ENCODE measurements around the gene CRKL. TPM values are rescaled to one million over a fixed set of nuclear protein-coding genes. Genes with fewer than 3 reads are reported as not detected.

CRKL gene
- total RNA-seq, 4 donors from 2014 or later, result 38.5 to 47.8 (median 42.1) TPM

DNA sequence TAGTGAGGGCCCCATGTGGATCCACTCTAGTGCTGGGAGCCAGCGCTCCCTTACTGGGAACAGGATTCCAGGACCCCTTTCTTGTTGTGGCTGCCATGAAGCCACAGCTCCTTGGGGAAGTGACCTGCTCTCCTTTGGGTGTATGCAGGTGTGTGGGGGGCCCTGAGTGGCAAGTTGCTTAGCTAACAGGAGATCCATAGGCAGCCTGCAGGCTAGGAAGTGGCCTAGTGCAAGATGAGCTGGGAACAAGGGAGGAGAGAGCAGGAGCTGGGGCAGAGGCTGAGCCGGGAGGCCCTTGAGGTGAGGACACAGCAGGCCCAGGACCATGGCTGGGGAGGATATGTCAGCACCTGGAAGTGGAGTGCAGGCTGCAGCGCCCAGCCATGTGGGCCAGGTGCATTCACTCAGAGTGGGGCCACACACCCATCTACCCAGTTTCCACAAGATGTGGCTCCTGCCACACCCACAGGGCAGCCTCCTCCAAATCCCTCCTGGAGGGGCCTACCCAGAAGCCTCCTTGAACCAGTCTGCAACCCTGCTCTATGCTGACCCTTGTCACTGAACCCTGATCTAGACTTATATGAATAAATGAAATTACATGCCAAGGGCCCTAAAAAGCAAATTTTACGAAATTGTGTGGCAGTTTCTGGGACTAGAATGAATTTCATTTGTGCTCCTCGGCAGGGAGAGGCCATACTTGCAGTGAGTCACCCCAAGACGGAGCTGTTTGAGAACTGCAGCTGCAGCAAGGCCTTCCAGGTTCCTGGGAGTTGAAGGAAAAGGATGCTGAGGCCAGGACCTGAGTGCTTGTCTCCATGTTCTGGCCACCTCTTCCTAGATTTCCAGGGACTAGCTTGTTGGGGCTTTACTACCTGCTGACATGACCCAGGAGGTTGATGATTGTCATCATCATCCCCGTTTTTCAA lies 81.5 kb downstream of the CRKL start:
- Histone ChIP-seq H3K9me3 (no peaks in the 10 kb centered on the region), H3K4me3 (replicated peaks in 1 of 3) (no peak overlapping the region), H3K4me1 (peaks cover 18 to 27% of the 10 kb centered on the region in 2 donors), H3K27ac (no peak overlapping the region), H3K36me3 (peaks cover 11 to 14% of the 10 kb centered on the region in 2 donors), H3K27me3 (no peaks in the 10 kb centered on the region)
- intact Hi-C loops (cut with DNase I), result no loop called here
- WGBS, 2 donors, result 59 to 71% methylated on average over 6 of the region's 7 CpGs
- TF ChIP-seq POLR2A (IDR thresholded peaks at IDR 0.05) (no peak), CTCF (IDR thresholded peaks at IDR 0.05) (no peak)
- no peak for DNase-seq

GRCh38 chr22:20999350-21000206 lies 82.4 kb downstream of the CRKL start:
- DNase-seq, result no peak
- H3K4me1 ChIP-seq, result peaks cover 18 to 29% of the 10 kb centered on the region in 2 donors
- WGBS, 2 donors, result 85 to 91% methylated on average over 9 to 13 of the region's 27 CpGs
- H3K36me3 ChIP-seq, result peaks cover 10 to 11% of the 10 kb centered on the region in 2 donors
- intact Hi-C loops (cut with DNase I), result no loop called here
- no peak overlapping the region for H3K27ac ChIP-seq
- no peaks in the 10 kb centered on the region for H3K27me3 ChIP-seq
- H3K4me3 ChIP-seq (replicated peaks in 1 of 3), result no peak overlapping the region
- no peaks in the 10 kb centered on the region for H3K9me3 ChIP-seq
- TF ChIP-seq CTCF (IDR thresholded peaks at IDR 0.05), result no peak
- TF ChIP-seq POLR2A (IDR thresholded peaks at IDR 0.05), result no peak

DNA sequence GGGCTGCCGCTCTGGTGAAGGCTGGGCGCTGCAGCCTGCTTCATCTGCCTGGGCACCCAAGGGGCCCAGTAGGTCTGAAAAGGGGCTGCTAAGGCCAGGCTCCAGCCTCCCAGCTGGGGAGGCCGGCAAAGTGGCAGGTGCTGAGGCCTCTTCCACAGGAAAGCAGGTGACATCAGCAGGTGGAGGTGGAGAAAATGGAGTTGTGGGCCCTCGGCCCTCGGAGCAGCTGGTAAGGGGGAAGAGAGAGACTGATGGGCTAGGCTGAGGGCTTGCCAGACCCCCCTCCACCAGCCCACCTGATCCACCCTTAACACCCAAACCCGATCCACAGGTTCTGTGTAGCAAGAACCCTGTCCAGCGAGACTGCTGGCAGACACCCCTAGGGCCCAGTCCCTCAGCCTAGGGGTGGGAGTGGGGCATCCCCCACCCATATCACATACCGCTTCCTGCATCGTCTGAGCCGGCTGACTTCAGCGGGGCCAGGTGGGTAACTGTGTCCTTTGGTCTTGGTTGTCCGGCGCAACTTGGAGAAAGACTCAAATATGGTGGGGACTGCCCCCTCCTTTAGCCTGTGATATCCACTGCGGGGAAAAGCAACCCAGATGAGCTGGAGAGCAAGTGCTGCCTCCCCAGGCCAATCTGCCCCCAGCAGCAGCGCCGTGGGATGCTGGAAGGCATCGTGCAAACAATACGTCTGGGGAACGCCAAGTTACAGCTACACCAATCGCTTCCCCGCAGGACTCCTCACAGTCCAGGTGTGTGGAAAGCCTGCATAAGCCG lies 83.2 kb downstream of the CRKL start:
- no peaks in the 10 kb centered on the region for H3K9me3 ChIP-seq
- DNase-seq, result no peak
- intact Hi-C loops (cut with DNase I), result no loop called here
- peak overlapping the region in 1 of 3 donors; percentile 62 for H3K4me3 ChIP-seq (replicated peaks in 1 of 3)
- H3K27ac ChIP-seq, result peak overlapping the region in 2 of 3 donors; percentile 98 to 99
- peaks cover 10 to 11% of the 10 kb centered on the region in 2 donors for H3K36me3 ChIP-seq
- TF ChIP-seq CTCF (IDR thresholded peaks at IDR 0.05) (no peak), POLR2A (IDR thresholded peaks at IDR 0.05) (no peak)
- H3K27me3 ChIP-seq, result no peaks in the 10 kb centered on the region
- WGBS, 2 donors, result 45 to 62% methylated on average over 18 to 22 of the region's 22 CpGs
- peaks cover 18 to 29% of the 10 kb centered on the region in 2 donors for H3K4me1 ChIP-seq

DNA sequence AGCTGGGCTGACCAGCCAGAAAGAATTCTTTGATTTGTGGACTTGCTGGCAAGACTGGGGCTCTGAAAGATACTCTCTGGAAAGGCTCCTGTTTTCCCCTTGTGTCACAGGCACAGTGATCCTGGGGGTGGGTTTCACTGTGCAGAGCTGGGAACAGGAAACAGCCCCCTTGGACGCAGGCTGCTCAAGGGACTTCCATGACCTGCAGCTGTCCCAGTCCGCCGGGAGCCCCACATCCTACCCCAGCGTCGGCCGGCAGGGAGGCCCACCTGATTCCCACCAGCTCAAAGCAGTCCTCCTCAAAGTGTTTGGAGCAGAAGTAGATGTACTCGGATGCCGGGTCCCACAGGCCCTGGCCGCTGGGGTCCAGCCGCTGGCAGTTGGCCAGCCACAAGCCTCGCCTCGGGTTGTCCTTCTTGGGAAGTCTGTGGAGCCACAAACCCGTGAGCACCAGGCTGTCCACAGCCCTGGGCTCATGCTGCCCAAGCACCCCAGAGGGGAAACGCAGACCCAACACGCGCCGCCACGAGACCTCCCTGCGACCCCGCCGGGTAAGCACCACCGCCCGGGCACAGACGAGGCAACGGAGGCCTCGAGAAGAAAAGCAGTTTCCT lies 83.9 kb downstream of the CRKL start:
- Histone ChIP-seq H3K4me1 (peaks cover 18 to 29% of the 10 kb centered on the region in 2 donors), H3K9me3 (no peaks in the 10 kb centered on the region), H3K27ac (peak overlapping the region; percentile 88 to 99 (median 98)), H3K4me3 (replicated peaks in 1 of 3) (peak overlapping the region; percentile 47 to 87 (median 62)), H3K36me3 (peaks cover 5 to 11% of the 10 kb centered on the region in 2 donors), H3K27me3 (no peaks in the 10 kb centered on the region)
- TF ChIP-seq POLR2A (IDR thresholded peaks at IDR 0.05) (no peak), CTCF (IDR thresholded peaks at IDR 0.05) (no peak)
- intact Hi-C loops (cut with DNase I), result no loop called here
- 2 to 4% methylated on average over 5 to 20 of the region's 26 CpGs for WGBS, 2 donors
- no peak for DNase-seq
